AG04449 (cell line): Measurements from ENCODE around the gene RILP.

ENCODE experiments used
- CTCF ChIA-PET: fragments of 350-600 bp; formaldehyde crosslinking; extraction: SDS; loops from one replicate; lab custom pipeline; 2021; ENCODE audit warnings: antibody characterized with exemption; lab: Yijun Ruan, JAX
- POLR2A ChIA-PET: fragments of 400-600, 350-600 bp; formaldehyde crosslinking; extraction: SDS; loops from one replicate; lab custom pipeline; 2020; ENCODE audit warnings: antibody characterized with exemption, inconsistent platforms; lab: Yijun Ruan, JAX
- DNase-seq: peaks from one replicate; pipeline ENCODE4 v3.0.0-alpha.2; 2010; ENCODE audit warnings: low read depth, low spot score
- H3K4me3 ChIP-seq: 2 replicates; pipeline ENCODE4 v1.5.1; 2011; ENCODE audit warnings: low read depth, mild to moderate bottlenecking, control low read depth, low read length
- CTCF ChIP-seq: IDR thresholded peaks from one replicate; pipeline ENCODE4 v1.5.1; 2011; ENCODE audit warnings: mild to moderate bottlenecking, moderate library complexity, low read length, control low read depth, inconsistent platforms; ENCODE audit not compliant: insufficient read depth; ENCODE audit errors: missing control alignments

The RILP gene

GRCh38 chr17:1644493-1645206 is 5.0 kb downstream of the RILP start:
- no peak for TF ChIP-seq CTCF
- ChIA-PET POLR2A (no interaction called here), CTCF (interaction anchor here (0.9 to 9.1 kb wide), 4 partner anchors 14 to 69 kb away, joined by 4 to 102 read pairs (median 86); no protein-coding TSS in a partner anchor)
- no peak for DNase-seq
- H3K4me3 ChIP-seq: no peak overlapping the region

GRCh38 chr17:1643999-1644492 is 5.6 kb downstream of the RILP start:
- no peak for DNase-seq
- no peak overlapping the region for H3K4me3 ChIP-seq
- no peak for TF ChIP-seq CTCF
- ChIA-PET CTCF (interaction anchor here (0.9 to 8.1 kb wide), 5 partner anchors 14 to 70 kb away, joined by 3 to 102 read pairs (median 4); no protein-coding TSS in a partner anchor), POLR2A (interaction anchor here (1.4 kb wide), 1 partner anchor 70 kb away, joined by 3 read pairs; no protein-coding TSS in a partner anchor)

GRCh38 chr17:1643293-1643998 is 6.2 kb downstream of the RILP start:
- CTCF ChIA-PET: interaction anchor here (1.1 to 1.2 kb wide), 2 partner anchors 66 to 69 kb away, joined by 3 to 4 read pairs; no protein-coding TSS in a partner anchor
- H3K4me3 ChIP-seq: peak overlapping the region; percentile 47; the same call in 1 of the 2 replicates
- POLR2A ChIA-PET: interaction anchor here (1.4 kb wide), 1 partner anchor 71 kb away, joined by 3 read pairs; no protein-coding TSS in a partner anchor
- no peak for DNase-seq
- peak; percentile 17 for TF ChIP-seq CTCF

- CTCF ChIA-PET: interaction anchor here (1.0 to 3.5 kb wide), 4 partner anchors 8 to 63 kb away, joined by 3 to 28 read pairs (median 4); partner anchors contain the start of gene RILP
- no peak overlapping the region for H3K4me3 ChIP-seq
- DNase-seq: no peak
- no peak for TF ChIP-seq CTCF
- POLR2A ChIA-PET: no interaction called here
These were observed 8.6 kb downstream of the RILP start for GRCh38 chr17:1641065-1641403.

- DNase-seq: no peak
- H3K4me3 ChIP-seq: no peak overlapping the region
- TF ChIP-seq CTCF: no peak
- ChIA-PET POLR2A (no interaction called here), CTCF (interaction anchor here (1.3 to 3.5 kb wide), 3 partner anchors 8 to 63 kb away, joined by 3 to 28 read pairs (median 4); partner anchors contain the start of gene RILP)
These were observed 9.2 kb downstream of the RILP start for GRCh38 chr17:1640329-1641064.
